Hair follicular keratinocyte (primary cell): ENCODE results near the gene KIF15. TPM values are rescaled to one million over a fixed set of nuclear protein-coding genes. Genes with fewer than 3 reads are reported as not detected.

Source experiments
- total RNA-seq: library from RNA; depleted of rRNA; stranded (reverse); fragments of >200 nt; gene quantifications from 2 replicates; pipeline ENCODE4 v1.2.3, GENCODE V29; 2015

KIF15 gene, protein sequence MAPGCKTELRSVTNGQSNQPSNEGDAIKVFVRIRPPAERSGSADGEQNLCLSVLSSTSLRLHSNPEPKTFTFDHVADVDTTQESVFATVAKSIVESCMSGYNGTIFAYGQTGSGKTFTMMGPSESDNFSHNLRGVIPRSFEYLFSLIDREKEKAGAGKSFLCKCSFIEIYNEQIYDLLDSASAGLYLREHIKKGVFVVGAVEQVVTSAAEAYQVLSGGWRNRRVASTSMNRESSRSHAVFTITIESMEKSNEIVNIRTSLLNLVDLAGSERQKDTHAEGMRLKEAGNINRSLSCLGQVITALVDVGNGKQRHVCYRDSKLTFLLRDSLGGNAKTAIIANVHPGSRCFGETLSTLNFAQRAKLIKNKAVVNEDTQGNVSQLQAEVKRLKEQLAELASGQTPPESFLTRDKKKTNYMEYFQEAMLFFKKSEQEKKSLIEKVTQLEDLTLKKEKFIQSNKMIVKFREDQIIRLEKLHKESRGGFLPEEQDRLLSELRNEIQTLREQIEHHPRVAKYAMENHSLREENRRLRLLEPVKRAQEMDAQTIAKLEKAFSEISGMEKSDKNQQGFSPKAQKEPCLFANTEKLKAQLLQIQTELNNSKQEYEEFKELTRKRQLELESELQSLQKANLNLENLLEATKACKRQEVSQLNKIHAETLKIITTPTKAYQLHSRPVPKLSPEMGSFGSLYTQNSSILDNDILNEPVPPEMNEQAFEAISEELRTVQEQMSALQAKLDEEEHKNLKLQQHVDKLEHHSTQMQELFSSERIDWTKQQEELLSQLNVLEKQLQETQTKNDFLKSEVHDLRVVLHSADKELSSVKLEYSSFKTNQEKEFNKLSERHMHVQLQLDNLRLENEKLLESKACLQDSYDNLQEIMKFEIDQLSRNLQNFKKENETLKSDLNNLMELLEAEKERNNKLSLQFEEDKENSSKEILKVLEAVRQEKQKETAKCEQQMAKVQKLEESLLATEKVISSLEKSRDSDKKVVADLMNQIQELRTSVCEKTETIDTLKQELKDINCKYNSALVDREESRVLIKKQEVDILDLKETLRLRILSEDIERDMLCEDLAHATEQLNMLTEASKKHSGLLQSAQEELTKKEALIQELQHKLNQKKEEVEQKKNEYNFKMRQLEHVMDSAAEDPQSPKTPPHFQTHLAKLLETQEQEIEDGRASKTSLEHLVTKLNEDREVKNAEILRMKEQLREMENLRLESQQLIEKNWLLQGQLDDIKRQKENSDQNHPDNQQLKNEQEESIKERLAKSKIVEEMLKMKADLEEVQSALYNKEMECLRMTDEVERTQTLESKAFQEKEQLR (N-terminal part only)
- total RNA-seq: 3.8 and 12.6 TPM in 2 replicates

GRCh38 chr3:44761424-44762169 is at the start of gene KIF15, which contains the start of gene KIAA1143:
Gene KIF15, plus strand, starts transcription at chr3:44761794. Its CDS starts 72 bp downstream, at chr3:44761866.
Gene KIAA1143, minus strand, starts transcription at chr3:44761619. Its CDS starts 17 bp downstream, at chr3:44761602.

GRCh38 chr3:44712455-44713075 is 49.0 kb upstream of the KIF15 start, which contains the start of gene ZNF502:
Gene ZNF502, plus strand, starts transcription at chr3:44712660. Its CDS starts 7,602 bp downstream, at chr3:44720262.

DNA sequence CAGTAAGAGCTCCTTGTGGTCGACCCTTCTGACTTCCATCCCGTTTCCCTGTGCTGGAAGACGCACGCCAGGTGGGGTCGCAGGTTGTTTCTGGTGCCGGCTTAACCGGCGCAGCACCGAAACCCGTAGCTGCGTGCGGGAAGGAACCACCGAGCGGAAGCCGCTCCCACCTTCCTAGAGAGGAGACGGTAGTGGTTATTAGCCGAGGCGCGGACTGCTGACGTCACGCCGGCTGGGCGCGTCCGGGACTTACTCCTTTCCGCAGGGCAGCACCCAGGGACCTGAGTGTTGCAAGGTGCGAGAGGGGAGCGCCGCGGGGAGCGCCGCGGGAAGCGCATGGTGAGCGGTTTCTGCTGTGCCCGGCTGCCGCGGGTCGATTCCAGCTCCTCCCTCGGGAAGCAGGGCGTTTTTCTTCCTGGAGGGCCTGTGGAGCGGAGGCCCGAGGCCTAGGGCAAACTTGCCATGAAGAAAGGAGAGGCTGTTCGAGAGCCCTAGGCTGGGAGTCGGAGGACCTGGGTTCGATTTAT is 32.1 kb upstream of the KIF15 start, which contains the start of gene ZNF501:
Gene ZNF501 (plus strand): TSS at position 252 of the 527 bp plus-strand sequence. CDS start 4,787 bp downstream, outside the sequence.

DNA sequence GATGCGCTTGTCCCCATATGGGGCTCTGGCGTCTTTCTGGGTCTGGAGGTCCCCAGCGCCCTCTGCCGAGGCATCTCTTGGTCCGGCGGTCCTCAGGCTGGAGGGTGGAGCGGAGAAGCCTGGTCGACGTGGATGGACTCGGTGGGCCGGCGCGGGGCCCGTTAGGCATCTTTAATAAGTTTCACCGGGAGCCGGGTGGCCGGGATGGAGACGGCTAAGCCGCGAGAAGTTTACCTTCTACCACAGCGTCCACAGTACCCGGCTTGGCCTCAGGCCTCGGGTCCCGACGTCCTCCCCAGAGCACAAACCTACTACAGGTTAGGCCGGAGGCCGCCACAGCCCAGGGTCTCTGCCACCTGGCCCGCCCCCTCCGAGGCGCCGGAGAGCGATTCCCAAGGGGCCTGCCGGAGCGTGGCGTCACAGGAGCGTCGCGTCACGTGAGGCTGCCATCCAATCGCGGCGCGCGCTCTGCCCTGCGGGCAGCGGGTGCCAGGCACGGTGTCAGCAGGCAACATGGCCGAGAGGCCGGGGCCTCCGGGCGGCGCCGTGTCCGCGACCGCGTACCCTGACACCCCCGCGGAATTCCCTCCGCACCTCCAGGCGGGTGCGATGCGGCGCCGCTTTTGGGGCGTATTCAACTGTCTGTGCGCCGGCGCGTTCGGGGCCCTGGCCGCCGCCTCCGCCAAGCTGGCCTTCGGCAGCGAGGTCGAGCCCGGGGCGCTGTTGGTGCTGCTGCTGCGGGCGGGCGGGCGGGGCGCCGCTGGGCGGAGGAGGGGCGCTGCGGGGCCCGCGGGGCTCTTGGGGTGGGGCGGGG is 100.0 kb downstream of the KIF15 start, which contains the start of gene TMEM42:
Gene TMEM42 (plus strand): TSS at position 501 of the 814 bp plus-strand sequence. CDS start 13 bp downstream, at position 514.

GRCh38 chr3:44874308-44874707 is 112.7 kb downstream of the KIF15 start, which contains the start of gene TGM4:
Gene TGM4, plus strand, starts transcription at chr3:44874608. Its CDS starts 71 bp downstream, at chr3:44874679.

Other genes starting within 250 kb of the KIF15 start
- 2.1 and 6.4 TPM in 2 replicates for gene ZKSCAN7, start 206.6 kb upstream of the KIF15 start, total RNA-seq
- gene ZNF660, start 176.8 kb upstream of the KIF15 start, total RNA-seq: 0.55 and 0.72 TPM in 2 replicates
- 7.2 and 9.5 TPM in 2 replicates for gene ZNF197, start 136.8 kb upstream of the KIF15 start, total RNA-seq
- gene ZNF35, start 113.1 kb upstream of the KIF15 start, total RNA-seq: 8.7 and 9.1 TPM in 2 replicates
- 1.6 and 2.7 TPM in 2 replicates for gene ZNF502, start 49.1 kb upstream of the KIF15 start, total RNA-seq
- 2.5 and 2.7 TPM in 2 replicates for gene ZNF501, start 32.2 kb upstream of the KIF15 start, total RNA-seq
- gene KIAA1143, start 175 bp upstream of the KIF15 start, total RNA-seq: 14.0 and 15.1 TPM in 2 replicates
- 28.5 and 34.2 TPM in 2 replicates for gene TMEM42, start 100.1 kb downstream of the KIF15 start, total RNA-seq
- gene TGM4, start 112.8 kb downstream of the KIF15 start, total RNA-seq: 0.08 and 0.16 TPM in 2 replicates
- 58.7 and 69.9 TPM in 2 replicates for gene ZDHHC3, start 214.4 kb downstream of the KIF15 start, total RNA-seq
- gene EXOSC7, start 214.4 kb downstream of the KIF15 start, total RNA-seq: 57.0 and 97.4 TPM in 2 replicates